Left cardiac atrium (tissue), 4 donors: Measurements from ENCODE around the gene USO1. TPM values are rescaled to one million over a fixed set of nuclear protein-coding genes. Genes with fewer than 3 reads are reported as not detected.
"Not testable (repeated sequence)": the region's sequence is repeated elsewhere in the genome, so short reads cannot be mapped to it uniquely, and the experiment has no call there.

Experiments used
- ATAC-seq, 2 donors: fragments of 200-7000 bp; cut with Tn5 transposase; one replicate each; pipeline ENCODE4 v1.9.1; 2020; ENCODE audit warnings: mild to moderate bottlenecking in 2 of 2, moderate library complexity in 2 of 2
- DNase-seq: peaks from one replicate; pipeline ENCODE4 v3.0.0-alpha.2; 2020
- intact Hi-C, 2 donors: fragments of 100-400 bp; cut with DNase I; formaldehyde crosslinking; loops; one replicate each; pipeline versions ENCODE4 v1.14.1 to v1.15.1; 2022 to 2023
- total RNA-seq, 2 donors: library from RNA; stranded (reverse); fragmentation: NEBNext Ultra II Directional; extraction: Animal tissue kit (Norgen Biotek cat#: 25700); gene quantifications; one replicate each; pipeline ENCODE4 v1.2.1, GENCODE V29; 2021
- donor health status: DM: no; HTN: yes; CAD: no.
- donor health status: DM: no; HTN: yes; CAD: no; lungs with severe emphysema.
- donor health status: DM: yes; HTN: yes; CAD: no.
- donor health status: Dilated cardiomyopathy.

USO1 gene
- total RNA-seq, 2 donors from 2014 or later, result 77.9 to 84.5 TPM

DNA sequence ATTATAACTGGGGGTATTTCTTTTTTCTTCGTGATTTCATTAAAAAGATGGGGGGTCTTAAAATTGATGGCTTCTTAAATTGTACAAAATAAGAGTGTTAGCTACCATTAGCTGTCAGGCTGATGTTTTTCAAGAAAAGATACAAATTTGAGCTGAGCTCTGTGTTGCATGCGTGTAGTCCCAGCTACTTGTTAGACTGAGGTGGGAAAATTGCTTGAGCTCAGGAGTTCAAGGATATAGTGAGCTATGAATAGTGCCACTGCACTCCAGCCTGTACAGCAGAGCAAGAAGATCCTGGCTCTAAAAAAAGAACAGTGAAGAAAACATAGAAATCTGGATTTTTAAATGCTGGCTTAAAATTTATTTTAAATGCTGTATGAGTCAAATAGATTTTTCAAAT is 13.0 kb downstream of the USO1 start:
- DNase-seq, result no peak
- ATAC-seq, result peak in 1 of 2 donors; percentile 42
- intact Hi-C loops, result no loop called here

GRCh38 chr4:75741027-75741426 is 16.6 kb downstream of the USO1 start:
- intact Hi-C loops, result no loop called here
- DNase-seq (no peak), ATAC-seq (no peak)

DNA sequence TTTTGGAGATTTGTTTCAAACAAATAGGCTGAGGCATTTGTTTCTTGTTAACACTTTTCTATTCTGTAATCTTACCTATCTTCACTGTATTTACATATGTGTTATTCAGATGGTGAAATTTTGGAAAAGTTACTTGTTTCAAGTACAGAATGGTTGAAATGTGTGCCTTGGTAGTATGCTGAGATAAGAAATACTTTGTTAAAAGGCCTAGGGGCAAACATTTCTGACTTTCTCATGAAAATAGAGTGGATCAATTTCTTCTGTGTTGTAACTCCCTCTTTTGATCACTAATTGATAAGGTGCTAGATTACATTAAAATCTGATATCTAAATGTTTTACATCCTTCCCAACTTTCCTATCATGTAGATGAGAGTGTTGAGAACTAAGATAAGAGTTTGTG is 18.1 kb downstream of the USO1 start:
- intact Hi-C loops, result no loop called here
- DNase-seq, result no peak
- no peak for ATAC-seq

- intact Hi-C loops, result no loop called here
- DNase-seq (no peak), ATAC-seq (peak in 1 of 2 donors; percentile 74)
These were observed 20.8 kb downstream of the USO1 start for GRCh38 chr4:75745161-75745560.

- ATAC-seq, result no peak
- no peak for DNase-seq
- intact Hi-C loops, result no loop called here
These were observed 21.4 kb downstream of the USO1 start for GRCh38 chr4:75745721-75746199.

DNA sequence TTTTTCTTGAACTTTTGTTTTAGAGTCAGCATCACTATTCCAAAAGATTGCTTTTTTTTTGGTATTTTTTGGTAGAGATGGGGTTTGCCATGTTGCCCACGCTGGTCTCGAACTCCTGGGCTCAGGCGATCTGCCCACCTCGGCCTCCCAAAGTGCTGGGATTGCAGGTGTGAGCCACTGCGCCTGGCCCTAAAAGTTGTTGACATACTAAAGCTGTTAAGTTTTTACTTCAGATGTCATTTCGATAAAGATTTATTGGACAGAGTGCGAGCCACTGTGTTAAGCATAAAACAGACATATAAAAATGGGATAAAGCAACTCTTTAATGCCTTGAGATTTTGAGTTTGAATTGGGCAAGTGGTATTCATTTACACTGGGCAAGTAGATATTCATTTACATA is 28.3 kb downstream of the USO1 start:
- intact Hi-C loops, result no loop called here
- no peak for ATAC-seq
- DNase-seq, result no peak

DNA sequence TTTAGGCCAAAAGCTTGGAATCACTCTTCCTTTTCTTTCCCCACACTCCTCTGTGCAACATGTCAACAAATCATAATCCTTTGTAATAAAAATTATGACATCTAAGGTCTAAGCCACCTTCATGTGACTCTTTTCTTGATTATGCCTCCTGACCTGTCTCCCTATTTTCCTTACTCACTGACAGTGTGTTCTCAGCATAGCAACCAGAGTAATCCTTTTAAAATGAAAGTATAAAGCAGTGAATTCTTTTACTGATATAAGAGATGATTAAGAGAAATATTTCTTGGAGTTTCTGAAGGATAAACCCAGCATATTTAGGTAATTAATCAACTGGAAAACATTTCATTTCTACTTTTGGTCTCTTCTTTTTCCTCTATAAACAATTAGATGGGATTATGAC is 44.7 kb downstream of the USO1 start:
- intact Hi-C loops, result no loop called here
- no peak for ATAC-seq
- no peak for DNase-seq

- no peak for DNase-seq
- intact Hi-C loops, result loop anchor here in 1 of 2 donors (10.0 kb wide), 1 partner anchor 117 kb away; no protein-coding TSS in a partner anchor
- no peak for ATAC-seq
These were observed 47.2 kb downstream of the USO1 start for GRCh38 chr4:75771607-75772006.

DNA sequence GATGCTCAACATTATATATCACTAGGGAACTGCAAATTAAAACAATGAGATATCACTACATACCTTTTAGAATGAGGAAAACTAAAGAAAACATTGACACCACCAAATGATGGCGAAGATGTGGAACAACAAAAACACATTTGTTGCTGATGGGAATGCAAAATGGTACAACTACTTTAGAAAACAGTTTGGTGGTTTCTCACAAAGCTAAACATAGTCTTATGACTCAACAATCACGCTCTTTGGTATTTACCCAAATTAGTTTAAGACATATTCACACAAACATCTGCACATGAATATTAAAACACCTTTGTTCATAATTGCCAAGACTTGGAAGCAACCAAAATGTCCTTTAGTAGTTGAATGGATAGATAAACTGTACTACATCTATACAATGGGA is 53.2 kb downstream of the USO1 start:
- DNase-seq, result no peak
- intact Hi-C loops, result loop anchor here in 1 of 2 donors (10.0 kb wide), 1 partner anchor 123 kb away; no protein-coding TSS in a partner anchor
- no peak for ATAC-seq

GRCh38 chr4:75779105-75779757 is 54.9 kb downstream of the USO1 start:
- ATAC-seq, result no peak
- DNase-seq, result no peak
- intact Hi-C loops, result loop anchor here in 1 of 2 donors (10.0 kb wide), 1 partner anchor 124 kb away; no protein-coding TSS in a partner anchor

GRCh38 chr4:75781305-75781704 is 56.9 kb downstream of the USO1 start:
- DNase-seq, result no peak
- ATAC-seq, result no peak
- intact Hi-C loops, result no loop called here

DNA sequence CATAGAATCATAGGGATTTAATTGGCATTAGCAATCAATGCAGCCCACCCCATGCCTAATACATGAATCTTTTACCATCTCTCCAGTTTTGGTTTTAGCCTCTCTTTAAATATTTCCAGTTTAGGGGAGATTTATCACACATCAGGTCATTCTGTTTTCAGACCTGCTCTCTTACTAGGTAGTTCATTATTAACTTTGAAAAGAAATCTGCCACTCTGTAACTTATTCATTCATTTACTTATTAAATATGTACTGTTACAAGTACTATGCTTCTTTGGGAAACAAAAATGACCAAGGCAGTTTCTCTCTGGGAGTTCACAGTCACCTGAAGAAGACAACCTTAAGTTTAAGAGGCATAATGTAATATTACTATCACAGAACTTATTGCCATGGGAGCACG is 62.1 kb downstream of the USO1 start:
- no peak for ATAC-seq
- intact Hi-C loops, result no loop called here
- no peak for DNase-seq

GRCh38 chr4:75786938-75787337 is 62.6 kb downstream of the USO1 start:
- intact Hi-C loops, result no loop called here
- DNase-seq (no peak), ATAC-seq (no peak)

- no peak for ATAC-seq
- DNase-seq, result no peak
- intact Hi-C loops, result loop anchor here in 1 of 2 donors (10.0 kb wide), 1 partner anchor 175 kb away; no protein-coding TSS in a partner anchor
These were observed 65.6 kb downstream of the USO1 start for GRCh38 chr4:75790024-75790423.

DNA sequence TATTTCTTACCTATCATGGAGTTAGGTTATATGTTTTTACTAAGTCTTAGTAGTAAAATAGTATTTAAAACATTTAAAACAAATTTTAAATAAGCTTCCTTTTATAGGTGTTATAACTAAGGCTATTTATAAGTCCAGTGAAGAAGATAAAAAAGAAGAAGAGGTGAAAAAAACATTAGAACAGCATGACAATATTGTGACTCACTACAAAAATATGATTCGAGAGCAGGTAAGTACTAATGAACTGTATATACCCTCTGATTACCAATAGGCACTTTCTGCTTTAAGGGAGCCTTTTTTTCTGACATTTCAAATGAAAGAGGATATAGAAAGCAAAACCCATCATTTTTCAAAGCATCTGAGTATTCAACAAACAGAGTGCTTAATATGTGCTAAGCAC is 76.6 kb downstream of the USO1 start:
- ATAC-seq, result peak in 1 of 2 donors; percentile 22
- intact Hi-C loops, result no loop called here
- DNase-seq, result no peak

DNA sequence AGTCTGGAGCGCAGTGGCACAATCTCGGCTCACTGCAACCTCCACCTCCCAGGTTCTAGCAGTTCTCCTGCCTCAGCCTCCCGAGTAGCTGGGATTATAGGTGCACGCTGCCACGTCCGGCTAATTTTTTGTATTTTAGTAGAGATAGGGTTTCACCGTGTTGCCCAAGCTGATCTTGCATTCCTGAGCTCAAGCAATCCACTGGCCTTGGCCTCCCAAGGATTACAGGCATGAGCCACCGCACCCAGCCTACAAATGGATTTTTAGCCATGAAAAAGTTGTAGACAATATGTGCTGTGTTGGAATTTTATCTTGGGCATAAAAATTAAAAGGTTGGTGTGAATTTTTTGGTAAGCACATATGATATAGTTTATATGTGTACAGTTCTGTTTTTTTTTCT is 81.7 kb downstream of the USO1 start:
- DNase-seq, intact Hi-C loops, ATAC-seq: not testable (repeated sequence)

DNA sequence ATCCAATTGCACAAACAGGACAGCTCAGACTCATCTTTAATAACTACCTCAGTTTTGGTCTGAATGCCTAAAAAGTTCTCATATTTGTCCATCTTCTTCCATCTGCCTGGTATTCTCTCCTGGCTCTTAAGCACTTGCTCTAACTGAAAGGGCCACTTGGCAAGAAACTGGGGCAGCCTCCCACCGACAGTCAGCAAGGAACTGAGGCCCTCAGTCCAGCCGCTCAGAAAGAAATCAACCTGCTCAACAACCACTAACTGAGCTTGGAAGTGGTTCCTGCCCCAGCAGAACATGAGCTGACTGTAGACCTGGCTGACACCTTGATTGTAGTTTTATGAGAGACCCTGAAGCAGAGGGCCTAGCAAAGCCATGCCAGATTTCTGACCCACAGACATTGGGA is 93.5 kb downstream of the USO1 start:
- DNase-seq (no peak), ATAC-seq (no peak)
- intact Hi-C loops, result no loop called here

- intact Hi-C loops, result no loop called here
- no peak for ATAC-seq
- DNase-seq, result no peak
These were observed 94.7 kb downstream of the USO1 start for GRCh38 chr4:75819121-75819520.

- ATAC-seq (no peak), DNase-seq (no peak)
- intact Hi-C loops, result no loop called here
These were observed 95.8 kb downstream of the USO1 start for GRCh38 chr4:75820197-75820596.

- ATAC-seq (no peak), DNase-seq (no peak)
- intact Hi-C loops, result no loop called here
These were observed 96.3 kb downstream of the USO1 start for GRCh38 chr4:75820676-75821075.

DNA sequence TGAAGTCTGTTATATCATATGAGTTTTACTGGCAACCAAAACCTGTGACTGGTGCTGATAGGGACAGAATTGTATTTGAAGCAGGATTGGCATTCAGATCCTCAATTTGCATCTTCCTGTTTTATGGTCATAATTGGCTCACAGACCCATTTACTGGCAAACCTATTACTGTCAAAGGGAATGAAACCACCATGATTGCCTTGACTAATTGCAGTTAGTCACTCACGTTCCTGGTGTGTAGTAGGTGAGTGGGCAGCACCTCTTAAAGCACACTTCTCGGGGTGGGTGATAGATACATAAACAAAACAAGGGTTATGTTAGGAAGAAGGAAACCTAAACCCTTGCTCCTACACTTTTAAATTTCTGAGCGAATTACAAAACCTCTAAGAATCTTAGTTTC is 96.8 kb downstream of the USO1 start:
- DNase-seq, result no peak
- no peak for ATAC-seq
- intact Hi-C loops, result no loop called here
